AG04449 (cell line): ENCODE data around the gene TMEM17.

ENCODE experiments used
- CTCF ChIA-PET: fragments of 350-600 bp; formaldehyde crosslinking; extraction: SDS; loops from one replicate; lab custom pipeline; 2021; ENCODE audit warnings: antibody characterized with exemption; lab: Yijun Ruan, JAX
- POLR2A ChIA-PET: fragments of 400-600, 350-600 bp; formaldehyde crosslinking; extraction: SDS; loops from one replicate; lab custom pipeline; 2020; ENCODE audit warnings: antibody characterized with exemption, inconsistent platforms; lab: Yijun Ruan, JAX
- DNase-seq: peaks from one replicate; pipeline ENCODE4 v3.0.0-alpha.2; 2010; ENCODE audit warnings: low read depth, low spot score
- H3K4me3 ChIP-seq: 2 replicates; pipeline ENCODE4 v1.5.1; 2011; ENCODE audit warnings: low read depth, mild to moderate bottlenecking, control low read depth, low read length
- TF ChIP-seq, protein P1 (sequence below): IDR thresholded peaks from one replicate; pipeline ENCODE4 v1.5.1; 2011; ENCODE audit warnings: mild to moderate bottlenecking, moderate library complexity, low read length, control low read depth, inconsistent platforms; ENCODE audit not compliant: insufficient read depth; ENCODE audit errors: missing control alignments

The TMEM17 gene

DNA sequence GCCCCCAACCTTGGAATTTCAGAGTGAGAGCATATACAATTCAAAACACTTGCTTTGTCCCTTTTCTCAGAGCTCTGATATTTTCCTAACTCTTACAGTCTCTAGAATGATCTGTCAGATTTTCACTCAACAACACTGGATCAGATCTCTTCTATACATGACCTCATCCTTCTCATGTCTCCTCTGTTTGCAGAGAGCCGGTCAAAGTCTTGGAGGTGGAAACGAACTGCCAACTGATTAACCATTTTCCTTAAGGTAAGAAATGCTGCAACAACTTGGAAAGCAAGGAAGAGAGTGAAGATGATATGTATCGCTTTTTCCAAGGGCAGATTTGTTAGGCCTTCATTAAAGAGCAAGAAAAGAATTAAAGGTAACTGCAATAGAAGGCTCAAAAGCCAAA lies 4.9 kb downstream of the TMEM17 start:
- H3K4me3 ChIP-seq = no peak overlapping the region
- ChIA-PET CTCF (no interaction called here), POLR2A (interaction anchor here (0.6 kb wide), 1 partner anchor 212 kb away, joined by 3 read pairs; no protein-coding TSS in a partner anchor)
- DNase-seq = no peak
- TF ChIP-seq, protein P1, sequence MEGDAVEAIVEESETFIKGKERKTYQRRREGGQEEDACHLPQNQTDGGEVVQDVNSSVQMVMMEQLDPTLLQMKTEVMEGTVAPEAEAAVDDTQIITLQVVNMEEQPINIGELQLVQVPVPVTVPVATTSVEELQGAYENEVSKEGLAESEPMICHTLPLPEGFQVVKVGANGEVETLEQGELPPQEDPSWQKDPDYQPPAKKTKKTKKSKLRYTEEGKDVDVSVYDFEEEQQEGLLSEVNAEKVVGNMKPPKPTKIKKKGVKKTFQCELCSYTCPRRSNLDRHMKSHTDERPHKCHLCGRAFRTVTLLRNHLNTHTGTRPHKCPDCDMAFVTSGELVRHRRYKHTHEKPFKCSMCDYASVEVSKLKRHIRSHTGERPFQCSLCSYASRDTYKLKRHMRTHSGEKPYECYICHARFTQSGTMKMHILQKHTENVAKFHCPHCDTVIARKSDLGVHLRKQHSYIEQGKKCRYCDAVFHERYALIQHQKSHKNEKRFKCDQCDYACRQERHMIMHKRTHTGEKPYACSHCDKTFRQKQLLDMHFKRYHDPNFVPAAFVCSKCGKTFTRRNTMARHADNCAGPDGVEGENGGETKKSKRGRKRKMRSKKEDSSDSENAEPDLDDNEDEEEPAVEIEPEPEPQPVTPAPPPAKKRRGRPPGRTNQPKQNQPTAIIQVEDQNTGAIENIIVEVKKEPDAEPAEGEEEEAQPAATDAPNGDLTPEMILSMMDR = no peak

DNA sequence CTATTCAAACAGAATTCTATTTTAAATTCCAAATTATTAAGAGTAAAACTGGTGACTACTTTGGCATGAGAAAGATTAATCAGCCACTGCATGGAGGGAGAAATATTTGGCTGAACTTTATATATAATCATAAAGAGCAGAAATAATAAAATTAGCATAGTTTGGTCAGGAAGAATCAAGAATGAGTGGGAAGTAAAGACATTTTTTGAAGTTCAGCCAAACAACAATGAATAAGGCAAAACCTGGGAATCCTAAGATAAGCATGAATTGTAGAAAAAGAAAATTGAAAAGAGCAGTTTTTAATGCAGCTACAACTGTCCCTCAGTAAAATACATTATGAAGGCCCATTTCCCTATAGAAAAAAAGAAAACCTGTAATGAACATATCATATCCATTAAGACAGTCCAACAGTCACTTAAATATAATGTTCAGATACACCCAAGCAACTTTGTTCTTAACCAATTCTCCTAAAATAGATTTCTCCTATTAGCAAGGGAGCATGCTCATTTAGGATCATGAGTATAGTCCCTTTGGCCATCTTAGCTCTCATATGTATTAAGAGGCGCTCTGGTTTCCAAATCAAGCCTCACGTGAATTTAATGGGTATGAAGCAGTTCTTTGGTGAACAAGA lies 6.5 kb downstream of the TMEM17 start:
- CTCF ChIA-PET = no interaction called here
- TF ChIP-seq, protein P1 = no peak
- no peak overlapping the region for H3K4me3 ChIP-seq
- POLR2A ChIA-PET = no interaction called here
- no peak for DNase-seq

DNA sequence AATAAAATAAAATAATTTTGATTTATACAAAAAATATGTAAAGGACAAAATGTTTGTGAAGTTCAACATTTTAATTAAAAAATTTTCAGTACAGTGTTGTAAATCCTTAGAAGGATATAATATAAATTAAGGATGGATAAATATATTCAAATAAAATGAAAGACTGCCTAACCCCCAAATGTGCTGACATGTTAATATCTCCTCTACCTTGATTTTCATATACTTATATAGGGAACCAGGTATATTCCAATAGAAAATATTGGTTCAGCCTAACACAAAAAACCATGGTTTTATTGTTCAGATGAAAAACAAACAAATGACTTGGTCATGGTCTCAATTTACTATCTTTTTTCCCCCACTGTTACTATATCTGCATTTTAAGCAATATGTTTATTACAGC lies 7.3 kb downstream of the TMEM17 start:
- TF ChIP-seq, protein P1 = no peak
- ChIA-PET POLR2A (no interaction called here), CTCF (no interaction called here)
- H3K4me3 ChIP-seq = no peak overlapping the region
- no peak for DNase-seq

DNA sequence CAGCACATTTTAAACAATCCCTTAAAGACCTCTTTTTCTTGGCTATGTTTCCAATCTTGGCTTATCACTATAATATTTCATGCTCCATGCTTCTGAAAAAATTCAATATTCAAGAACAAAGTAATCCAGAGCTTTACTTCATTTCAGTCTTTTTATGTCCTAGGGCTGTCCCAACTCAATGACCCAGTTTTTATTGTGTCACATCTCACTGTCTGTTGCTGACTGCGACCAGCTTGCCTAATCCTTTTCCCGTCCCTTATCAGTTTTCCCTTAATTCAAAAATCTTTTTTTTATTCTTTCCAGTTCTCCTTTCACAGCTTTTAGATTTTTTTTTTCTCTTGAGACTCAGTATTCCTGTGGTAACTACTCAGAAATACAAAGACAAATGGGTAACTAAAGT lies 10.2 kb downstream of the TMEM17 start:
- ChIA-PET CTCF (interaction anchor here (0.8 to 1.9 kb wide), 2 partner anchors 11 to 39 kb away, joined by 3 to 7 read pairs; no protein-coding TSS in a partner anchor), POLR2A (no interaction called here)
- no peak for DNase-seq
- no peak overlapping the region for H3K4me3 ChIP-seq
- TF ChIP-seq, protein P1 = no peak

DNA sequence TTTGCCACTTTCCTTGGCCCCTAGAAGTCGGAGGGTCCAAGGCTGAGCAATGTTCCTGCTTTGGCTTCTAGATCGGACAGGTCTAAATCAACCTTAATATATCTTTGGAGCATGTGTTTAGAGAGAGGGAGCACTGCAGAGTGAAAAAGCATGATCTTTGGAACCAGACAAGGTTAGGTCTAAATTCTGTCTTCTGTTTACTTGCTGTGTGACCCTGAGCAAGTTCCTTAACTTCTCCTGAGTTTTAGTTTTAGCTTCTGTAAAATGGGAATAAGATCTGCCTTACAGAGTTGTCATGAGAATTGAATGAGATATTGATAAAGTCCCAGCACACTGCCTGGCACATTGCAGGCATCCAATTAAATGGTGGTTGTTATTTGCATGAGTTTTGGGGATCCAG lies 13.9 kb downstream of the TMEM17 start:
- DNase-seq = no peak
- no peak overlapping the region for H3K4me3 ChIP-seq
- CTCF ChIA-PET = interaction anchor here (0.9 kb wide), 1 partner anchor 284 kb away, joined by 5 read pairs; no protein-coding TSS in a partner anchor
- TF ChIP-seq, protein P1 = no peak
- POLR2A ChIA-PET = no interaction called here

DNA sequence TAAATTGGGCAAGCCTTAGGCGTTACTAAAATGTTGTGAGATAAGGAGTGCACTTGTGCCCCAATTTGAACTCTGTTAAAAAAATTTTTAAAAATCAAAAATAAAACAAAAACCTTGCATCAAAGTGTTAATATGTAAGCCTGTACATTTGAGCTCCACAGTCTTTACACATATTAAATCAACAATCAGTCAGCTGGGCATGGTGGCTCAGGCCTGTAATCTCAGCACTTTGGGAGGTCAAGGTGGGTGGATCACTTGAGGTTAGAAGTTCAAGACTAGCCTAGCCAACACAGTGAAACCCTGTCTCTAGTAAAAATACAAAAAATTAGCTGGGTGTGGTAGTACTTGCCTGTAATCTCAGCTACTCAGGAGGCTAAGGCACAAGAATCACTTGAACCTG lies 16.3 kb downstream of the TMEM17 start:
- ChIA-PET CTCF (interaction anchor here (2.1 kb wide), 1 partner anchor 286 kb away, joined by 9 read pairs; no protein-coding TSS in a partner anchor), POLR2A (interaction anchor here (1.2 kb wide), 1 partner anchor 14 kb away, joined by 3 read pairs; no protein-coding TSS in a partner anchor)
- TF ChIP-seq, protein P1 = no peak
- DNase-seq = no peak
- H3K4me3 ChIP-seq = no peak overlapping the region
